ENCODE results near the gene CDH13. TPM values are rescaled to one million over a fixed set of nuclear protein-coding genes. Genes with fewer than 3 reads are reported as not detected.

Gene CDH13
- total RNA-seq, 1 experiment from 2014 or later = 62.5 TPM

DNA sequence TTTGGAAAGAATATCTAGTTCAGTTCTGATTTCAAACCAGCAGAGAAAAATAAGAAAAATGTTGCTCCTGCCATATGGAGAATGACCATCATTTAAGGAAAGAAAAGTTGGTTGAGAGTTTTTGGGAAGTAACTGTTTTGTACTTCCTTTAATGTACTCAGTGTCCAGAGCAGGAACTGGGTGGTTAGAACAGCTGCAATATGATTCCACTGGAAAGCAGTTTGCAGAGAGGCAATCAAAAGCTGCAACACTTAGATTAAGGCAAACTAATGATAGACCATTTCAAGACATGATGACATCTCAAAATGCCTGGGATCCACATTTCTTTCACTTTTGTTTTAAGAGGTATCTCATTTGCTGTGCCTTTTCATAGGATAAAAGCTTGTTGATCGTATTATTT is 867.7 kb downstream of the CDH13 start:
- H3K36me3 ChIP-seq = no peaks in the 10 kb centered on the region
- no peaks in the 10 kb centered on the region for H3K9me3 ChIP-seq (replicated peaks)
- H3K4me3 ChIP-seq = no peak overlapping the region
- DNase-seq (ENCODE audit: low read depth in 1 of 2, low spot score in 2 of 2) = no peak
- H3K4me1 ChIP-seq (replicated peaks) = no peaks in the 10 kb centered on the region
- no peaks in the 10 kb centered on the region for H3K27me3 ChIP-seq (replicated peaks)
- no peak overlapping the region for H3K27ac ChIP-seq

GRCh38 chr16:83501481-83501880 is 874.7 kb downstream of the CDH13 start:
- Histone ChIP-seq H3K4me3 (no peak overlapping the region), H3K27me3 (replicated peaks) (no peaks in the 10 kb centered on the region), H3K9me3 (replicated peaks) (no peaks in the 10 kb centered on the region), H3K4me1 (replicated peaks) (no peaks in the 10 kb centered on the region), H3K36me3 (no peaks in the 10 kb centered on the region), H3K27ac (no peak overlapping the region)
- no peak for DNase-seq (ENCODE audit: low read depth in 1 of 2, low spot score in 2 of 2)

GRCh38 chr16:83508295-83508694 is 881.5 kb downstream of the CDH13 start:
- H3K27ac ChIP-seq = no peak overlapping the region
- no peaks in the 10 kb centered on the region for H3K36me3 ChIP-seq
- no peak overlapping the region for H3K4me3 ChIP-seq
- DNase-seq (ENCODE audit: low read depth in 1 of 2, low spot score in 2 of 2) = no peak
- peaks cover 7% of the 10 kb centered on the region for H3K4me1 ChIP-seq (replicated peaks)
- H3K27me3 ChIP-seq (replicated peaks) = no peaks in the 10 kb centered on the region
- no peaks in the 10 kb centered on the region for H3K9me3 ChIP-seq (replicated peaks)

DNA sequence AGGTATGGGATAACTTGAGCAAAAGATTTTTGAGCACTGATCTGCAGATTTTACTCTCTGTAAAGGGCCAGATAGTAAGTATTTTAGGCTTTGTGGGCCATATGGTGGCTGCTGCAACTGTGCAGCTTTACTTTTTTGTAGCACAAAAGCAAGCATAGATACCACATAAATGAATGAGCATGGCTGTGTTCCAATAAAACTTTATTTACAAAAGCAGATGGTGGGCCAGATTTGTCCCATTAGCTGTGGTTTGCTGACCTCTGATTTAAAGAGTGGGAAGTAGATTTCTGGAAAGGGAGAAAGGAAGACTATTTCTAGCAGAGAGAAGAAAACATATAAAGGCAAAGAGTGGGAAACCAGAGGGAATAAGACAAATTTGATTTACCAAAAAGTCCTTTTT is 882.5 kb downstream of the CDH13 start:
- no peaks in the 10 kb centered on the region for H3K9me3 ChIP-seq (replicated peaks)
- H3K36me3 ChIP-seq = no peaks in the 10 kb centered on the region
- H3K27me3 ChIP-seq (replicated peaks) = no peaks in the 10 kb centered on the region
- DNase-seq (ENCODE audit: low read depth in 1 of 2, low spot score in 2 of 2) = no peak
- H3K4me1 ChIP-seq (replicated peaks) = peaks cover 13% of the 10 kb centered on the region
- no peak overlapping the region for H3K4me3 ChIP-seq
- no peak overlapping the region for H3K27ac ChIP-seq

- H3K4me3 ChIP-seq = no peak overlapping the region
- DNase-seq (ENCODE audit: low read depth in 1 of 2, low spot score in 2 of 2) = no peak
- H3K27ac ChIP-seq = no peak overlapping the region
- H3K9me3 ChIP-seq (replicated peaks) = no peaks in the 10 kb centered on the region
- H3K27me3 ChIP-seq (replicated peaks) = no peaks in the 10 kb centered on the region
- peaks cover 13% of the 10 kb centered on the region for H3K4me1 ChIP-seq (replicated peaks)
- no peaks in the 10 kb centered on the region for H3K36me3 ChIP-seq
Observed at GRCh38 chr16:83510906-83511305, 884.1 kb downstream of the CDH13 start.

GRCh38 chr16:83513008-83513755 is 886.4 kb downstream of the CDH13 start:
- peak overlapping the region; percentile 5; the same call in 1 of the 2 replicates for H3K27ac ChIP-seq
- DNase-seq (ENCODE audit: low read depth in 1 of 2, low spot score in 2 of 2) = peak; percentile 60 to 70
- no peaks in the 10 kb centered on the region for H3K36me3 ChIP-seq
- no peaks in the 10 kb centered on the region for H3K27me3 ChIP-seq (replicated peaks)
- H3K9me3 ChIP-seq (replicated peaks) = peaks cover 4% of the 10 kb centered on the region; the same call in 1 of the 2 replicates
- H3K4me1 ChIP-seq (replicated peaks) = peaks cover 13% of the 10 kb centered on the region
- H3K4me3 ChIP-seq = no peak overlapping the region

DNA sequence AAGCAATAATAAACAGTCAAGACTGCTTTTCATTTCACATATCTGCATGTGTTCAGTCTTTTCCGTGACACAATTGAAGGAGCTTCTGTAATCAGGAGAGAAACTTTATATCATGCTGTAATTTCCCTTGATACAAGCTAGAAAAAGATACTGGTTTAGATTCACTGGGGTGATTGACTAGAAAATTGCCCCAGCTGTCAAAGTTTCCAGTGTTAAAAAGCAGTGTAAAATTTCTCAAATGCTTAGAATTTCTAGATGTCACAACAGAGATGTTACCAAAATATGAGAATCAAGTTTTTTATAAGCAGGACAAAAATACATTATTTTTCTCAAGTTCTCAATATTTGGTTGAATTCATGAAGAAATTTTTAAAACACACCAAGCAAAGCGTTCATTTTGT is 888.6 kb downstream of the CDH13 start:
- H3K36me3 ChIP-seq = no peaks in the 10 kb centered on the region

DNA sequence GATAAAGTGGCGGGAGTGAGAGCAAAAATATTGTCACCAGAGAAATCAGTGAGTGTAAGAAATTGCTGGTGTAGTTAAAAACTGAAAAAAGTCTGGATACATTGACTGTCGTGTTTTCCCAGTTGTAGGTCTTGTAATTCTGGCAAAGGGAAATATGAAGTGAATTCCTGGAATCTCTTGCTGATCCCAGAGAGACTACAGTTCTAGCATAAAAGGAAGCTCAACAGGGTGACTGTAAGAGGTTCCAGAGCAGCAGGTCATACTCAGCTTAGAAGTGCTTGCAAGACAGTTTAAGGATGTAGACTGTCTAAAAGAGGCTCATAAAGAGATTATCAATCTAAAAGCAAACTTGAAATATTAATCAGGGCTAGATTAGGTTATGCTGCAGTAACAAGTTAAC is 890.2 kb downstream of the CDH13 start:
- Histone ChIP-seq H3K27ac (no peak overlapping the region), H3K4me3 (no peak overlapping the region), H3K4me1 (replicated peaks) (peaks cover 13% of the 10 kb centered on the region), H3K27me3 (replicated peaks) (no peaks in the 10 kb centered on the region), H3K36me3 (no peaks in the 10 kb centered on the region), H3K9me3 (replicated peaks) (peaks cover 4% of the 10 kb centered on the region; the same call in 1 of the 2 replicates)
- DNase-seq (ENCODE audit: low read depth in 1 of 2, low spot score in 2 of 2) = no peak

More for the DNA sequence above, 888.6 kb downstream of the CDH13 start:
- Histone ChIP-seq H3K27ac (no peak overlapping the region), H3K9me3 (replicated peaks) (peaks cover 4% of the 10 kb centered on the region; the same call in 1 of the 2 replicates), H3K4me1 (replicated peaks) (peaks cover 13% of the 10 kb centered on the region), H3K27me3 (replicated peaks) (no peaks in the 10 kb centered on the region), H3K4me3 (no peak overlapping the region)
- no peak for DNase-seq (ENCODE audit: low read depth in 1 of 2, low spot score in 2 of 2)

DNA sequence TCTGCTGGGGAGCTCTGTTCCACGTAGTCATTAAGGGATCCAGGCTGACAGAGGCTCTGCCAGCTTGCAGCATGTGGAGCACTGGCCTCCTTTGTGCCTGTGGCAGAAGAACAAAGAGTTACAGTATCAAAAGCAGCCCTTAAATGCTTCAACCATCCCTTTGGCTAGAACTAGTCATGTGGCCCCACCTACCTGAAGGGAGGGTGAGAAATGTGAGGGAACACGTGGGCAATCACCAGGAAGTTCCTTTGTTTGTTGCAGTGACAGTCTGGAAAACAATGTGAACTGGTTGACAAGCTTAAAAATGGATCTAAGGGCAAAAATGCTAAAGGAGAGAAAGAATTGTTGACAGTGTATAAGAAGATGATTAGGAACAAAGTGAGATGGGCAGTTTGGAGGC is 890.6 kb downstream of the CDH13 start:
- H3K27me3 ChIP-seq (replicated peaks) = no peaks in the 10 kb centered on the region
- H3K36me3 ChIP-seq = no peaks in the 10 kb centered on the region
- H3K4me3 ChIP-seq = no peak overlapping the region
- H3K27ac ChIP-seq = no peak overlapping the region
- H3K4me1 ChIP-seq (replicated peaks) = peaks cover 13% of the 10 kb centered on the region
- DNase-seq (ENCODE audit: low read depth in 1 of 2, low spot score in 2 of 2) = no peak
- peaks cover 4% of the 10 kb centered on the region; the same call in 1 of the 2 replicates for H3K9me3 ChIP-seq (replicated peaks)

- no peak for DNase-seq (ENCODE audit: low read depth in 1 of 2, low spot score in 2 of 2)
- Histone ChIP-seq H3K9me3 (replicated peaks) (peaks cover 4% of the 10 kb centered on the region; the same call in 1 of the 2 replicates), H3K36me3 (no peaks in the 10 kb centered on the region), H3K27ac (no peak overlapping the region), H3K4me3 (no peak overlapping the region), H3K4me1 (replicated peaks) (no peaks in the 10 kb centered on the region), H3K27me3 (replicated peaks) (no peaks in the 10 kb centered on the region)
Observed at GRCh38 chr16:83520596-83520995, 893.8 kb downstream of the CDH13 start.

DNA sequence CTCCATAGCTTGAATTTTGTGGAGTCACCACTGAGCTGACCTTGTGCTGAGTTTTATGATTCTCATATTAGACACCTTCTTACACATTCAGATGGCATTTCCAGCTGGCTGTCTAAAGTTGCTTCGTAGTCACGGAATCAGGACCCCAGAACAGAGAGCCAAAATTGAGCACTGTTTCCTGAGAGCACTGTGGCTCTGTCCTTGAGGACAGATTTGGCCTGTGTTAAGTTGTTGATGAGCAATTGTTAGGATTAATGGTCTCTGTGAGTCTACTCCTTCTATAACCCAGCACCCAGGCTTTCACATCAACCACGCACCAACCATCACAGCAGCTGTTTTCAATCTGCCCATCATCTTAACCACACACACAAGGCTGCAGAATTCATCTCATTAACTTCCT is 903.5 kb downstream of the CDH13 start:
- Histone ChIP-seq H3K4me3 (no peak overlapping the region), H3K36me3 (no peaks in the 10 kb centered on the region), H3K27ac (no peak overlapping the region), H3K27me3 (replicated peaks) (no peaks in the 10 kb centered on the region), H3K4me1 (replicated peaks) (peaks cover 9% of the 10 kb centered on the region), H3K9me3 (replicated peaks) (no peaks in the 10 kb centered on the region)
- DNase-seq (ENCODE audit: low read depth in 1 of 2, low spot score in 2 of 2) = no peak

DNA sequence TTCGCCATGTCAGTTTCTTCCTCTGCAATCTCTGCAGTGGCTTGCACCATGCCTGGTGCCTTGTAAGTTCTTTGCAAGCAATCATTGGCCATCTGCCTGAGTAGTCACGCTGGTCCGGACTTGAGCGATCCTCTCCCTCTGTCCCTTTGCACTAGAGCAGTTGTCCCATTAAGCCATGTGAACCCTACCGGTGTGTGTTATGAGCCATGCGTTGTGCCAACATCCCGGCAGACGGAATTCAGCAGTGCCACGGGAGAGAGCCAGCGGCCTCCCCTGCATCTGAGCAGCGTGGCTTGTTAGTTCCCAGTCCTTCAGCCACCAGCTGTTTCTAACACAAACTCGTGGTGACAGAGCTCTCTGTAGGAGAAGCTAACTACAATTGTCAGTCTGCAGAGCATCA is 905.9 kb downstream of the CDH13 start:
- no peaks in the 10 kb centered on the region for H3K9me3 ChIP-seq (replicated peaks)
- H3K27me3 ChIP-seq (replicated peaks) = no peaks in the 10 kb centered on the region
- no peaks in the 10 kb centered on the region for H3K36me3 ChIP-seq
- no peak for DNase-seq (ENCODE audit: low read depth in 1 of 2, low spot score in 2 of 2)
- H3K27ac ChIP-seq = no peak overlapping the region
- no peak overlapping the region for H3K4me3 ChIP-seq
- peaks cover 9% of the 10 kb centered on the region for H3K4me1 ChIP-seq (replicated peaks)

DNA sequence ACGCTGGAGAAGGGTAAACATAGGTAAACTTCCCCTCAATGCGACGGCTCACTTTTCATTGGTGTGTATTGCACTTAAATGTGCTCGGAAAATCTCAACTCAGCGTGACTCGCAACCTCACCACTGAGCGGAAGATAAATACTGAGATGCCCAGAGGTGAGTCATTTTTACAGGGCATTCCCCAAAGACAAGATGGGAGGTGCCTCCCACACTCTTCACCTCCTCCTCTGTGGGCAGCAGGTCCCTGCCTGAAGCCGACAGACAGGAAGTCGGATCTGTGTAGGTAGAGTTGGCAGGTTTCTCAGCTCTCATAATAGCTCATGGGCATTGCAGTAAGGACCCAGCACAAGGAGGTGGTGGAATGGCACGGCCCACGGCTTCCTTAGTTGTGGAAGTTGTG is 906.4 kb downstream of the CDH13 start:
- H3K9me3 ChIP-seq (replicated peaks) = no peaks in the 10 kb centered on the region
- no peak overlapping the region for H3K27ac ChIP-seq
- peaks cover 9% of the 10 kb centered on the region for H3K4me1 ChIP-seq (replicated peaks)
- H3K27me3 ChIP-seq (replicated peaks) = no peaks in the 10 kb centered on the region
- peak; percentile 46 to 60 for DNase-seq (ENCODE audit: low read depth in 1 of 2, low spot score in 2 of 2)
- H3K4me3 ChIP-seq = no peak overlapping the region
- H3K36me3 ChIP-seq = no peaks in the 10 kb centered on the region

DNA sequence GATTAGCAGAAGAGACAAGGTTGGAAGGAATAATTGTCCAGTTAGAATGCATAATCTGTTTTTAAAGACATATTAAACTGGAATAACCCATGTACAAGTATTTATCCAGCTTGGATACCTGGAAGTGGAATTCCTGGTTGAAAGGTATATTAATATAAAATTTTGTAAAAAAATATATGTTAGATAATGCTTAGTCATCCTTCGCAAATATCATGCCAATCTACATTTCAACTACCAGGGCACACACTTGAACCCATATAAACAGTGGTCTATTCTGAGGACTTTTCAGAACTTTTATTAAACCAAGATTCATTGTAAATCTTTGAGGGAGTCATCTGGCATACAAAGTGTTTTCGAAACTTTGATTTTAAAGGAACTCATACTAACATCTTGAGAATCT is 911.9 kb downstream of the CDH13 start:
- H3K27ac ChIP-seq = no peak overlapping the region
- no peaks in the 10 kb centered on the region for H3K27me3 ChIP-seq (replicated peaks)
- H3K4me3 ChIP-seq = no peak overlapping the region
- no peak for DNase-seq (ENCODE audit: low read depth in 1 of 2, low spot score in 2 of 2)
- H3K36me3 ChIP-seq = no peaks in the 10 kb centered on the region
- H3K9me3 ChIP-seq (replicated peaks) = no peaks in the 10 kb centered on the region
- H3K4me1 ChIP-seq (replicated peaks) = no peaks in the 10 kb centered on the region

All from SJSA1 (cell line).